Stomach smooth muscle (tissue), 2 donors: ENCODE results near the gene PACSIN2.

Experiments used
- H3K27ac ChIP-seq: one replicate; pipeline ENCODE4 v1.7.0; 2013; ENCODE audit warnings: mild to moderate bottlenecking, low read length, inconsistent platforms
- H3K27me3 ChIP-seq, 2 donors: one replicate each; pipeline ENCODE4 v1.7.0; 2013; ENCODE audit warnings: low read length in 2 of 2; ENCODE audit not compliant: insufficient read depth in 2 of 2, control insufficient read depth in 1 of 2
- H3K36me3 ChIP-seq, 2 donors: one replicate each; pipeline ENCODE4 v1.7.0; 2013; ENCODE audit warnings: low read length in 2 of 2; ENCODE audit not compliant: control insufficient read depth in 2 of 2, insufficient read depth in 2 of 2
- H3K4me1 ChIP-seq: one replicate; pipeline ENCODE4 v1.7.0; 2013; ENCODE audit warnings: low read length; ENCODE audit not compliant: control insufficient read depth, insufficient read depth
- H3K4me3 ChIP-seq, 2 donors: one replicate each; pipeline ENCODE4 v1.7.0; 2013; ENCODE audit warnings: low read length in 2 of 2
- H3K9ac ChIP-seq, 2 donors: one replicate each; pipeline ENCODE4 v1.7.0; 2013; ENCODE audit warnings: low read length in 2 of 2, mild to moderate bottlenecking in 1 of 2
- H3K9me3 ChIP-seq, 2 donors: one replicate each; pipeline ENCODE4 v1.7.0; 2013; ENCODE audit warnings: low read length in 2 of 2; ENCODE audit not compliant: control insufficient read depth in 2 of 2
- donor health status: healthy.
- donor health status: Pancreatic carcinoma.

PACSIN2 gene

DNA sequence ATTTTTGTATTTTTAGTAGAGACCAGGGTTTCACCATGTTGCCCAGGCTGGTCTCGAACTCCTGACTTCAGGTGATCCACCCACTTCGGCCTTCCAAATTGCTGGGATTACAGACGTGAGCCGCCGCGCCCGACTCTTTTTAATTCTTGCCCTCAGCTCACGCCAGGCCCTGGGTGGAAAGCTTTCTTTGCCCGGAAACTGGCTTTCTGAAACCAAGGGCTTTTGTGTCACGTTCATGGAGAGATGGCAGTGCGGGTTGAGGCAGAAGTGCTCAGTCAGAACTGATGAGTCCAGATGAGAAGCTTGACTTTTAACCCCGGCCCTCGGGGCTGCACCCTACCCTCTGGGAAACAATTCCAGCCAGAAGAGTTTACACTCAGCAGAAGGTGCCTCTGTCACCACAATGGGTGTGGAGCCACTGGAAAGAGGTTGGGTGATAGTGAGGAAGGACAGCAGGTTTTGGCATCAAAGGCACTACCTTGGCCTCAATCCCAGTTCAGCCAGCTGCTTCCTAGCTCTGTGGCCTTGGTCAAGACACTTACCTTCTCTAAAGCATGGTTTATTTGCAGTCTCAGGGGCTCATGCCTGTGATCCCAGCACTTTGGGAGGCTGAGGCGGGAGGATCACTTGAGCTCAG lies 157.0 kb downstream of the PACSIN2 start:
- no peak overlapping the region for H3K4me3 ChIP-seq

DNA sequence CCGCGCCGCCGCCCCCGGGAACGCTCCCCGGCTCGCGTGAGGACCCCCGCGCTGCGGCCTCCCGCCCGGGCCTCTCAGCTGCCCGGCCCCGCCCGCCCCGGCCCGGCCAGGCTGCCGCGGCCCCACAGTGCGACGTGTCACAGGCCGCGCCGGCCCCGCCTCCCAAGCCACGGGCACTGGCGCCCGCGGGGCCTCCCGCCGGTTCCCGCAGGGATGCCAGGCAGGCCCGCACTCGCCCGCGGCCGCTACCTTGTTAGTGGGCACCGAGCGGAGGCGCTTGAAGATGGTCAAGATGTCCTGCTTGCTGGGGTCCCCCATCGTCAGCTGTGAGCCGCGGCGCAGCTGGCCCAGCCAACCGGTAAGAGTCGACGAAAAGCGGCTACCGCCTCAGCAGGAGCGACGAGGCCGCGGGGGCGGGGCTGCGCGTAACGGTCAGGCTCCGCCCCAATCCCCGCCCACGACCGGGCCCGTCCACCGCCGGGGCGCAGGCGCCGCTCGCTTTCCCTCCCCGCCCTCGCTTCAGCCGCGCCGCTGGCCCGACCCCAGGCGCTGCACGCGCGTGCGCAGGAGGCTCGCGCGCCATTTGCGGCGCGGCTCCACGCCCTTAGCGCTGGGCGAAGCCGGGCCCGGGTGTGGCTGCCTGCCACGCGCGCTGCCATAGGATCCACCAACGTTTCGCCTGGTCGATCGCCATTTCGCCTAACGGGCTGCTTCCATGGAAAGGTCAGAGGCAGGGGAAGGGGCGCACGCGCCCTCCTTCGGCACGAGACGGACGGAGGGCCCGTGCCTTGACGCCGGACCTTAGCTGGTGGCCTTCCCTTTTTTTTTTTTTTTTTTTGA lies 157.9 kb downstream of the PACSIN2 start, which contains the start of gene ARFGAP3:
TSS of gene ARFGAP3 (minus strand) at position 409 of the 840 bp plus-strand sequence. CDS start at position 318, 91 bp downstream.
- no peaks in the 10 kb centered on the region for H3K36me3 ChIP-seq

More for the DNA sequence above, 157.0 kb downstream of the PACSIN2 start:
- Histone ChIP-seq H3K36me3 (no peaks in the 10 kb centered on the region), H3K9ac (no peak overlapping the region), H3K27me3 (no peaks in the 10 kb centered on the region), H3K4me1 (peaks cover 17% of the 10 kb centered on the region), H3K27ac (peak overlapping the region; percentile 53), H3K9me3 (no peaks in the 10 kb centered on the region)

DNA sequence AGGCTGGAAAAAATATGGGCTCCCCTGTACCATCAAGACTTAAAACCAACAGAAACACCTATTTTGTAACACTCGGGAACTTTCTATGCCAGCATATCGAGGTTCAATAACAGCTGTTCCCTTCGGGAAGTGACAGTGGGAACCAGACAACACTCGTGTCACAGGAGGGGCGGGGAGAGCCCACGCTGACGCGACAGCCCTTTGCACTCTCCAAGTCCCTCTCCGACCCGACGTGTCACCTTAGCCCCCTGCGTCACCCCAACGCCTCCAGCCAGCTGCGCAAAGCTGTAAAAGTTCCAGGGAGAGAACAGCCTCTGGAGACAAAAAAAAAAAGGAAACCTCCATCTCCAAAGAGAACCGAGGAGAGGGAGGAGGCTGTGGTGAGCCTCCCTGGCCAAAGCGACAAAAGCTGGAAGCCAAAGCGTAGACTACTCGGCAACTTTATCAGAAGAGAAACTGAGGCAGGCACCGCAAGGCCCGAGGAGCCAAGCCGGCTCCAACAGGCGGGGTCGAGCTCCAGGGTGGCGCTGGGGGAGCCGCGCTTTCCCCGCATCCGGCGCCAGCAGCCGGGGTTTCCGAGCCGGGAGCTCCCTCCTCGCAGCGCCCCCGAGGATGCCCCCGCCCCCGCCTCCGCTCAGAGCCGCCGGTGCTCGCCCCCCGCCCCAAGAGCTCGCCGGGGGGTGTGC lies 158.6 kb downstream of the PACSIN2 start:
- Histone ChIP-seq H3K9me3 (no peaks in the 10 kb centered on the region), H3K4me1 (peaks cover 17% of the 10 kb centered on the region), H3K27me3 (no peaks in the 10 kb centered on the region), H3K27ac (peak overlapping the region; percentile 77), H3K9ac (peak overlapping the region; percentile 94 to 95), H3K4me3 (peak overlapping the region; percentile 81 to 86), H3K36me3 (no peaks in the 10 kb centered on the region)

More for the DNA sequence above, 157.9 kb downstream of the PACSIN2 start, which contains the start of gene ARFGAP3:
- Histone ChIP-seq H3K4me1 (peaks cover 17% of the 10 kb centered on the region), H3K9me3 (no peaks in the 10 kb centered on the region), H3K4me3 (peak within 1 kb of the TSS; percentile 81 to 86), H3K27ac (peak within 1 kb of the TSS; percentile 77), H3K9ac (peak within 1 kb of the TSS; percentile 94 to 95), H3K27me3 (no peaks in the 10 kb centered on the region)

DNA sequence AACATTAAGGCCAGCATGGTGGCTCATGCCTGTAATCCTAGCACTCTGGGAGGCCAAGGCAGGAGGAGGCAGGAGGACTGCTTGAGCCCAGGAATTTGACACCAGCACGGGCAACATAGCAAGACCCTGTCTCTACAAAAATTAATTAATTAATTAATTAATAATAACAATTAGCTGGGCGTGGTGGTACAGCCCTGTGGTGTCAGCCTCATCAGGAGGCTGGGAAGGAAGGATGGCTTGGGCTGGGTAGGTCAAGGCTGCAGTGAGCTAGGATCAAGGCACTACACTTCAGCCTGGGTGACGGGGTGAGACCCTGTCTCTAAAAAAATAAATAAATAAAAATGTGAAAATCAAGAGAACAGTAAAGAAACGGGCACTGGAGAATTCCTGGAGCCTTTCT lies 159.2 kb downstream of the PACSIN2 start:
- H3K27ac ChIP-seq = no peak overlapping the region
- no peaks in the 10 kb centered on the region for H3K9me3 ChIP-seq
- no peaks in the 10 kb centered on the region for H3K27me3 ChIP-seq
- peaks cover 17% of the 10 kb centered on the region for H3K4me1 ChIP-seq
- H3K9ac ChIP-seq = peak overlapping the region; percentile 94 to 95
- peak overlapping the region; percentile 81 to 86 for H3K4me3 ChIP-seq
- H3K36me3 ChIP-seq = no peaks in the 10 kb centered on the region

DNA sequence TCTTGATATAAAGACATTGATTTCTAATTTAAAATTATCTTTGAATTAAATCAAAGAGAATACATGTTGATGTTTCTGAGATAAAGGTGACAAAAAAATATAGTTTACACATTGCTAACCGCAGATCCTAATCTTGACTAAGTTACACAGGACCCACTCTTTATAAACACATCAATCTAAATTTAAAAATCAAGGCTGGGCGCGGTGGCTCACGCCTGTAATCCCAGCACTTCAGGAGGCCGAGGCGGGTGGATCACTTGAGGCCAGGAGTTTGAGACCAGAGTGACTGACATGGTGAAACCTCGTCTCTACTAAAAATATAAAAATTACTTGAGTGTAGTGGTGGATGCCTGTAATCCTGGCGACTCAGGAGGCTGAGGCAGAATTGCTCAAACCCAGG lies 159.7 kb downstream of the PACSIN2 start:
- H3K36me3 ChIP-seq = no peaks in the 10 kb centered on the region
- H3K4me3 ChIP-seq = peak overlapping the region in 1 of 2 donors; percentile 86
- H3K27me3 ChIP-seq = no peaks in the 10 kb centered on the region
- no peaks in the 10 kb centered on the region for H3K9me3 ChIP-seq
- no peak overlapping the region for H3K27ac ChIP-seq
- no peak overlapping the region for H3K9ac ChIP-seq
- peaks cover 17% of the 10 kb centered on the region for H3K4me1 ChIP-seq

DNA sequence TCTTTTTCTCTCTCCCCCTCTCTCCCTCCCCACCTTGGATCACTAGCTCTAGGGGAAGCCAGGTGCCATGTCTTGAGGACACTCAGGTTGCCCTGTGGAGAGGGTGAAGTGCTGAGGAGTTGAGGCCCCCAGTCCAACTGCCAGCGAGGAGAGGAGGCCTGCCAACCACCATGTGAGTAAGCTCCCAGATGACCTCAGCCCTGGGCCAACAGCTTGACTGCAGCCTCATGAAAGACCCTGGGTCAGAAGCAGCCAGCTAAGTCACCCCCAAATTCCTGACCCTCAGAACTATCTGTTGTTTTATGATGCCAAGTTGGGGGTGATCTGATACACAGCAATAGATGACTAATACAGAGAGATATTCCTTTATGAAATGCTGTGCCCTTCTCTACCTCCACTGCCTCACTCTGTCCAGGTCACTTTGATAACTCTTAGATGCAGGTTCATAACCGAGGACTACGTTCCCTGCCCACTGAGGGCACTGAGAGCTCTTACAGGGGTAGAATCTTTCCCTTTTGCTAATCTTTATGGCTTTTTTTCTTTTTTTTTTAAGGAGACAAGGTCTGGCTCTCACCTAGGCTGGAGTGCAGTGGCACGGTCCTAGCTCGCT lies 165.9 kb downstream of the PACSIN2 start:
- no peak overlapping the region for H3K4me3 ChIP-seq
- peaks cover 14% of the 10 kb centered on the region in 2 donors for H3K36me3 ChIP-seq

DNA sequence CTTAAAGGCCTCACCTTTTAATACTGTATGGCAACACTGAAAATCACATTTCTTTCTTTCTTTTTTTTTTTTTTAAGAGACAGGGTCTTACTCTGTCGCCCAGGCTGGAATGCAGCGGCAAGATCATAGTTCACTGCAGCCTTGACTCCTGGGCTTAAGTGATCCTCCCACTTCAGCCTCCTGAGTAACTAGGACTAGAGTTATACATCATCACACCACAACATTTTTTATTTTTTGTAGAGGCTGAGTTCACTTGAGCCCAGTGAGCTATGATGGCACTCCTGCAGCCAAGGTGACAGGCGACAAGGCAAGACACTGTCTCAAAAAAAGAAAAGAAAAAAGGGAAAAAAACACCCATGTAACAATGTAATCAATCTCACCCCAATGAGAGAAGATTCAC lies 167.8 kb downstream of the PACSIN2 start:
- Histone ChIP-seq H3K9ac (no peak overlapping the region), H3K9me3 (no peaks in the 10 kb centered on the region), H3K4me3 (no peak overlapping the region), H3K4me1 (peaks cover 4% of the 10 kb centered on the region), H3K36me3 (peaks cover 17 to 20% of the 10 kb centered on the region in 2 donors), H3K27ac (no peak overlapping the region), H3K27me3 (no peaks in the 10 kb centered on the region)

More for the DNA sequence above, 165.9 kb downstream of the PACSIN2 start:
- H3K27me3 ChIP-seq = no peaks in the 10 kb centered on the region
- no peak overlapping the region for H3K9ac ChIP-seq
- no peaks in the 10 kb centered on the region for H3K9me3 ChIP-seq
- peaks cover 4% of the 10 kb centered on the region for H3K4me1 ChIP-seq
- H3K27ac ChIP-seq = no peak overlapping the region

DNA sequence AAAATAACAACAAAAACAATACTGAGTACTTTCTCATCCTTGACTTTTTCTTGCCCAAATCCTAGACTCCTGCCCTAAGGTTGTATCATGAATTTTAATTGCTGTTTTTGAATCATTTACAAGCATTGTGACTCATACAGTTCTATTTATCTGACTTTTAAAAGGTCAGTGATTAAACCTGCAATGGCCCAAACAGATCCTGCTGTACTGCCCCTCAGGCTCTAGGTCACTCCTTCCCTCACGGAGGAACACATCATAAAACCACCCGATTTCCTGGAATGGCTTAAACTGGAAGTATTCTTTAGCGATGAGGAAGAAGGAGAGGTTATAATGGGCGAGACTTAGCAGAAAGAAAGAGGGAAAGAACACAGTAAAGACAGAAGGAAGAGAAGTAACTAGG lies 170.2 kb downstream of the PACSIN2 start:
- Histone ChIP-seq H3K27ac (no peak overlapping the region), H3K9ac (no peak overlapping the region)

DNA sequence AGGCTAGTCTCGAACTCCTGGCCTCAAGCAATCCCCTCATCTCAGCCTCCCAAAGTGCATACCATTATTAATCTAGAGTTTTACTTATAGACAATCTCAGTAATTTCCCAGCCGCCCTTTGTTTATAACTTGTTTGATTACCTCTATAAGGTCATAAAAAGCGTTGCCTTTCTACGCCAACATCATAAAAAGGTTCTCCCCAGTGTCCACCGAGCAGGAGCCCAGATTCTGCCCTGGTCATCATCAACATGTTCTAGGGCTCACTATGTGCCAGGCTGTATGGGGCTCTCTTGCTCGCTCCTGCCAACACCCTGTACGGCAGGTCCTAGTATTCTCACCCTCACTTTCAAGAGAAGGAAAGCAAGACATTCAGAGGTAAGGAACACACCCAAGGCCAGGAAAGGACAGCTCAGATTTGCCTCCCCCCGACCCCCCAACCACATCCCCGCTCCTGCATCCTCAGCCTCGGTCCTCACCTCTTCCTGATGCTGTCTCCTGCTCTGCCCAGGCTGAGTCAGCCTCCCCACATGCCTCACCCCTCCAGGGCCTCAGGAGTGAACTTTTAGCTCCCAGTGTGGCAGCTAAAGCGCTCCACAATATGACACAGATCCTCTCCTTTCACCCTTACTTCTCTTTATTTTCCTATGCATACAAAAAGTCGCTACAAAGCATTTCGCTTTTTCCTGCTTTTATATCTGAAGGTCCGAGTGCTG lies 172.1 kb downstream of the PACSIN2 start:
- H3K36me3 ChIP-seq = peaks cover 22 to 33% of the 10 kb centered on the region in 2 donors
- no peak overlapping the region for H3K27ac ChIP-seq
- H3K9ac ChIP-seq = no peak overlapping the region
- no peak overlapping the region for H3K4me3 ChIP-seq
- H3K9me3 ChIP-seq = no peaks in the 10 kb centered on the region
- H3K4me1 ChIP-seq = no peaks in the 10 kb centered on the region
- H3K27me3 ChIP-seq = no peaks in the 10 kb centered on the region

More for the DNA sequence above, 170.2 kb downstream of the PACSIN2 start:
- peaks cover 4% of the 10 kb centered on the region for H3K4me1 ChIP-seq
- no peaks in the 10 kb centered on the region for H3K9me3 ChIP-seq
- peaks cover 20 to 31% of the 10 kb centered on the region in 2 donors for H3K36me3 ChIP-seq
- H3K4me3 ChIP-seq = no peak overlapping the region
- no peaks in the 10 kb centered on the region for H3K27me3 ChIP-seq

DNA sequence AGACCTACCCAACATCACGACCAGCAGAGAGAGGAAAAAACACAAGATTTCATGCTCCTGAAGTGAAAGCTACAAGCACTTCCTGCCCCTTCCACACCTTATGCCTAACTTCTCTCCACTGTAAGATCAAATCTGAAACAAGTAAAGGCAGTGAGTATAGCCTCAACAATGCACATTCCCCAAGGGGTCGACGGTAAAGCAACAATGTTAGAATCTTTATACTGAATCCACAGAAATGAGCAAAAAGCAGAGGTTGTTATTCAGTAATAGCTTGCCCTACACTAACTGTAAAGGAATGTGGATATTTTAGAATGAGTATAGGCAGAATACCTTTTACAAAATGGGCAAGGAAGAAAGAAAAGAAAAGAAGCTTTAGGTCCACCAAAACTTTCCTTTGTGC lies 173.5 kb downstream of the PACSIN2 start:
- no peak overlapping the region for H3K4me3 ChIP-seq
- H3K9me3 ChIP-seq = no peaks in the 10 kb centered on the region
- no peak overlapping the region for H3K9ac ChIP-seq
- H3K36me3 ChIP-seq = peaks cover 26 to 29% of the 10 kb centered on the region in 2 donors
- H3K27ac ChIP-seq = no peak overlapping the region
- H3K4me1 ChIP-seq = no peaks in the 10 kb centered on the region
- H3K27me3 ChIP-seq = no peaks in the 10 kb centered on the region
